SKM-1 (cell line): ENCODE results near the gene PNPLA2.

ENCODE experiments used
- DNase-seq: peaks from one replicate; lab custom pipeline; 2025; ENCODE audit not compliant: unreplicated experiment; lab: John Stamatoyannopoulos, UW

Gene PNPLA2

DNA sequence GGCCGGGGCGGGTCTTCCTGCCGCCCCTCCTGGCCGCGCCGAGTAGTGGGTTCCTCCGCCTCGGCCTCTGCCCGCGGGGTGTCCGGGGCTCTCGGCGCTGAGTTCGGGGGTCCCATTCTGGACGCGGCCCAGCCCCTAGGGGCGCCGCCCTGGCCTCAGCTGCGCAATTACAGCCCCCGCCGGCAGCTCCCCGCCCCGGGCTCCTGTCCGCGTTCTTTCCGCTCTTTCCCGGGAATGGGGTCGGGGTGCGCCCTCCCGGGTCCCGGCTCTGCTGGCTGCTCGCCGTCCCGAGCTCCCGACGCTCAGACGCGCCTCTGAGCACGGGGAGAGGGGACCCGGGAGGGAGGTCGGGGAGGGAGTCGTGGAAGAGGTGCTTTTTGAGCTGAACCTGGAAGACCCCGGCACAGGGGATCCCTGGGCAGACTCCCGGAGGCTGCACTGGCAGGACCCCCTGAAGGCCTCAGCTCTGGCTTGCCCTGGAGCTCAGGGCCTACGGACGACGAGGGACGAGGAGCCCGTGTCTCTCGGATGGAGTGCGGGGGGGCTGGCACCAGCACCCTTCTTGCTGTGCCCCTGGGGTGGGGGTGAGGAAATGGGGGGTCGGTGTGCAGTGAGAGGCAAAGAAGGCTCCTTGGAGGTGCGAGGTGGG, 24.5 kb downstream of the PNPLA2 start:
- DNase-seq, result no peak

DNA sequence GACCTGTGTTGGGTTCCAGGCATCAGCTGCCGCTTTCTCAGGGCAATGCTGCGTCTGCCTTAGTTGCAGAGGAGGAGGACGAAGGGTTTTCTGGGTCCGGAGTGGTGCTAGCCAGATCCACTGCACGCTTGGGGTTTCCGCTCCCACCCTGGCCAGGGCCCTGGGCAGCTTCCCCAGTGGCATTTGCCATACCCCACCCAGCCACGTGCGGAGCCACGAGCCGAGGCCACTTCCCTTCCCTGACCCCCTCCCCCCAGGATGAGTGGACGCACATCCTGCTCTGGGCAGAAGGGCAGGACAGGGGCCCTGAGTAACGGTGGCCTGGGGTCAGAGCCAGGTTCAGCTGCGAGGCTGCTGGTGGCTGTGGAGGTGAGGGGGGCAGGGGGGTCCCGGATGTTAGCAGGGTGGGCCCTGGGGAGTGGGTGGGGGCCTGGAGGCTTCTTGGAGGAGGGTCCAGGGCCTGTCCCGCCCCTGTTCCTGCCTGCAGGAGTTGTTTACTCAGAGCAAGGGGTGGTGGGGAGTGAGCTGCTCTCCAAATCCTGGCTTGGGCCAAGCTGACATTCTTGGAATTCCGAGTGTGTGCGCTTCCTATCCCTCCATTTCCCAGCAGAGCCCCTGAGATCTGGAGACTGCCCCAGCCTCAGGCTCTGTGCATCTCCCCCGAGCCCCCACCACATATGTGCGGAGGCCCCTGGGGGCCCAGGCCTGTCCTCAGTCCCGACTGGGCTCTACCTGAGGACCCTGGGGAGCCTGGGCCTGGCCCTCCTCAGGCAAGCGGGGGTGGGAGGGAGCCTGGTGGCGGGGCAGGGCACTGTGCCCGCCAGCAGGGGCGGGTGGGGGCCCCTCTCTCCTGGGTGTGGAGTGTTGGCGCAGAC, 25.3 kb downstream of the PNPLA2 start:
- DNase-seq, result no peak

DNA sequence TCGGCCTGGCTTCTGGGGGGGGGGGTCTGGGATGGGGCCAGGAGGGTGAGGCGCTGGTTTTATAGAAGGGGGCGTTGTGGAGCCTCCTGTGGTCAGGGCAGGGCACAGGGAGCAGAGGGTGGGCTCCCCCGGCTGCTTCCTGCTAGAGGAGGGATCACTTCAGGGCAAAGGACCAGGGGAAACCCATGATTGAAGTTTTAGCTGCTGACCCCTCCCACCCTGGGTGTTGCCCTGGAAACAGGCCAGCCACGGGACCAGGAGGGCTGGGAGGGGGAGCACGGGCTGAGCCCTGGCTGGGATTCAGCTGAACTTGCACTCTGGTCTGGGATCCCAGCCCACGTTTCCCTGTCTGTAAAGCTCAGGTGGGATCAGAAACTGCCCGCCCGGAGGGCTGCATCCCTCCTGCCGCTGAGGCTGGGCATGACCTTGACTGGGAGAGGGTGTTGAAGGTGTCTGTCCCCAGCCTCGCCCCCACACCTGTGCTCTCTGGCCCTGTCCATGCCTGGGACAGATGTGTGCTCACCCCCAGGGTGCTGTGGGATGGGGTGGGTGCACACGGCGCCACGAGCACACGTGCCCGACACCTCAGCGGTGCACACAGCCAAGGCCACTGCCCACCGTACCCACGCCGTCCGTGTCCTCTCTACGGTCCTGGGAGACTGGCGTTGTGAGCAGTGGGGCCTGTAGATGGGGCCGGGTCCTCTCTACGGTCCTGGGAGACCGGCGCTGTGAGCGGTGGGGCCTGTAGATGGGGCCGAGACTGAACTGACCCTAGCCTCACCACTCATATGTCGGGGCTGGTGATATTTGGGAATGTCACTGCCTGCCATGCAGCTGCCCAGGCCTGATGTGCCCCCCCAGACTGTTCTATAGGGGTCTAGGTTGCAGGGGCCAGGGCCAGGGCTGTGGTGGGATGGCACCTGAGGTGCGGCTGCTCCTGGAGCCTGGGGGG, 26.3 kb downstream of the PNPLA2 start:
- no peak for DNase-seq

DNA sequence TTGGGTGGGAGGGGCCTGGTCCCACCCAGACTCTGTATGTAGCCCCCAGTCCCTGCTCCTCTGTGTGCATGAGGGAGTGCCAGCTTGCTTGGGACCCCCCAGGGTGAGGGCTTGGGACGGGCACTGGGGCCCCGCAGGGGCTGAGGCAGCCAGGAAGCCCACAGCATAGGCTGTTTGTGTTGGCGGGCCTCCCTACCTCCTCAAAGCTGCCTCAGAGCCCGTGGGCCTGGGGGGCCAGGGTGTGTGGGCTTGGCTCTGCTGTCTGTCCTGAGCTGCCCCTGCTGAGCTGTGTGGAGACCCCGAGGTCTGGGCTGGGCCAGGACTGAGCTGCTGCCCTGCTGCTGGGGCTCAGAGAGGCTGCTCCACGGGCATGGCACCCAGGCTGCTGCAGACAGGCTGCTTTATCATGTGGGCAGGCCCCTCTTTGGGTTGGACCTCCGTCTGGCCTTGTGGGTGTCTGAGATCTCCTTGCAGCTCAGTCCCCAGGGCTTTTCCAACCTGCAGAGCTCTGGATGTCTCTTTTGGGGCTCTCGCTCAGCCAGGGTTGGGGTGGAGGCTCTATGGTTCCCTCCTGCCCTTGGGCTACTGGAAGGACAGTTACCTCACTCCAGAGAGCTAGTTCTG, 27.3 kb downstream of the PNPLA2 start:
- DNase-seq, result no peak

DNA sequence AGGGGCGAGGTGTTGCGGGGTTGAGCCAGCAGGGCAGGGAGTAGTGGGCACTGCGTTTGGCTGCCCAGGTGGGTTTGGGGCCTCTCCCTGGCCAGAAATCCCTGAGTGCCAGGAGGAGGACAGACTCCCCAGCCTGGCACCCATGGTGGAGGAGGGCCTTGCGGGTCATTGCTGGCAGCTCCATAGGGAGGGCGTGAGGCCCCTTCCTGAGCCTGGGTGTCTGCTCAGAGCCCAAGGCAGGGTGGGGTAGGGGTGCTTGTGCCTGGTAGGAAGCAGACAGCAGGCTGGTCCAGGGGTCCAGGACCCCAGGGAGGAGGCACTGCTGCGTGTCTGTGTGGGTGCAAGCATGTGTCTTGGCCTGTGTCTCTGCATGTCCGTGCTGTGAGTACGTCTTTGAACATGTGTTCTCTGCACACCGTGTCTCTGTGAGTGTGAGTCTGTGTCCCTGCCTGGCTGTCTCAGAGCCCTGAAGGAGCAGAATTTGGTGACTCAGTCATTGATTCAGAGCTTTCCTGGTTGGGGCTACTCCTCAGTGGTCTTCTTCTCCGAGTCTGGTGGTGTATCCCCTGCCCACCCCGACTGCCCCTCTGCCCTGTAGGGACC, 27.9 kb downstream of the PNPLA2 start:
- DNase-seq, result no peak

DNA sequence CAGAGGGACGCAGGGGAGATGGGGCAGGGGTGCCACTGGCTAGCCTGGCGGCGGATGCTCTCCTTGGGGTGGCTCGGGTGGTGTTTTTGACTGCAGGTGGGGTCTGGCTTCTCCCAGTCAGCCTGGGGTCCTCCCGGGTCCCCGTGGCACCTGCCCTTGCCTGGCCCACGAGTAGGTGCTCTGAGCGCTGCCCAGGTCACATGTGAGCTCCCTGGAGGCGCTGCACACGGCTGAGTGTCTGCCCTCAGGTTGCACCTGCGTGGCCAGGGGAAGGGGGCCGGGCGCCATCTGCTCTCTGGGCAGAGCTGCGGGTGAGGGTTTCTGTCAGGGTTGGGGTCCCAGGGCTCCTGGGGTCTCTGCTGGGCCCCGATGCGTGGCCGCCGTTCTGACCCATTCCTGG, 29.2 kb downstream of the PNPLA2 start:
- no peak for DNase-seq

DNA sequence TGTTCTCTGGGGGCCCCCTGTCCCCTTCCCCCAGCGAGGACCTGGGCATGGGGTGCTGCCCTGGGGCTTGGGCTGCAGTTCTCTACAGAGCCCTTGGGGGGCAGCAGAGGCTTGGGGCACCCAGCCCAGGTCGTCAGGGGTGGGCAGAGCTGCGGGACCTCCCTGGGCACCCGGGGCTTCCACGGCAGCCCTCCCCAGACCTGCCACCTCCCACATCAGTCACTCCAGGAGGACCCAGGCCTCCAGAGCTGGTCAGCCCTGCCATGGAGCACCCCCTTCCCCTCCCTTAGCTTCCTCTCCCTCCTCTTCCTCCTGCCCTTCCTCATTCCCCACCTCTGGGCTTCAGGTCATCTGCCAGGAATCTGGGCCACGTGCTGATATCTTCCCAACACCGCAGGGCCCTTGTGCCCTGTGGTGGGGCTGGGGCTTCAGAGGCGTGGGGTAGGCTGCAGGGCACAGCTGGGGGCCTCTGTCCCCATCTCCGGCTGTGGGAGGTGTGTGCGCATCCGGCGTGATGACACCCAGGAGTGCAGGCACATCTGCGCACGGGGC, 29.7 kb downstream of the PNPLA2 start:
- no peak for DNase-seq

DNA sequence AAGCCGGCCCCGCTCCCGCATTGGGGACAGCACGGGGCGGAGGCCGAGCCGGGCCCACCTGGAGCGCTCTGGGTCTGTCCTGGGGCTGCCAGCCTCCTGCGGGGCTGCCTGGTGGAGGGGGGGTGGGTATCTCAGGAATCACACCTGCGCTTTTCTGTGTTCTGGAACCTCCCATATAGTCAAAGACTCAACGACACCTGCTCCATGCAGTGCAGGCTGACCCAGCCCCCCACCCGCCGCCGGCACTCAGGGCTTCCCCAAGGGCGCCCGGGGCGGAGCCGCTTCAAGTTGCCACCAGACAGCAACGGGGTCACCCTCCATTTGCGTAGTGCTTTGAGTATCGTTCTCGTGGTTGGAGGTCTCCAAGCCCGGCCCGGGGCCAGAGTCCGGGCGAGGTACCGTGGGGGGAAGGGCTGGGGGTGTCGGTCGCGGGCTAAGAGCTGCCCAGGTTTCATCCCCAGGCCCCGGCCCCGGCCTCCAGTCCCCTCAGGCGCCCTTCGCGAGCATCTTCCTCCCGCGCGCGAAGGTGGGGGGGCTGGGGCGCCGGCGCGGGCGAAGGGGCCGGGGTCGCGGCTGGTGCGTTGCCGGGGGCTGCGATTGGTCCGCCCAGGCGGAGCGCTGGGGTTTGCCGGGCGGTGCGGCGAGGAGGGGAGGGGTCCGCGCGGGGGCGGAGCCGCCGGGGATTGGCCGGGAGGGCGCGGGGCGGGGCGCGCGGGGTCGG, 30.6 kb downstream of the PNPLA2 start:
- no peak for DNase-seq

DNA sequence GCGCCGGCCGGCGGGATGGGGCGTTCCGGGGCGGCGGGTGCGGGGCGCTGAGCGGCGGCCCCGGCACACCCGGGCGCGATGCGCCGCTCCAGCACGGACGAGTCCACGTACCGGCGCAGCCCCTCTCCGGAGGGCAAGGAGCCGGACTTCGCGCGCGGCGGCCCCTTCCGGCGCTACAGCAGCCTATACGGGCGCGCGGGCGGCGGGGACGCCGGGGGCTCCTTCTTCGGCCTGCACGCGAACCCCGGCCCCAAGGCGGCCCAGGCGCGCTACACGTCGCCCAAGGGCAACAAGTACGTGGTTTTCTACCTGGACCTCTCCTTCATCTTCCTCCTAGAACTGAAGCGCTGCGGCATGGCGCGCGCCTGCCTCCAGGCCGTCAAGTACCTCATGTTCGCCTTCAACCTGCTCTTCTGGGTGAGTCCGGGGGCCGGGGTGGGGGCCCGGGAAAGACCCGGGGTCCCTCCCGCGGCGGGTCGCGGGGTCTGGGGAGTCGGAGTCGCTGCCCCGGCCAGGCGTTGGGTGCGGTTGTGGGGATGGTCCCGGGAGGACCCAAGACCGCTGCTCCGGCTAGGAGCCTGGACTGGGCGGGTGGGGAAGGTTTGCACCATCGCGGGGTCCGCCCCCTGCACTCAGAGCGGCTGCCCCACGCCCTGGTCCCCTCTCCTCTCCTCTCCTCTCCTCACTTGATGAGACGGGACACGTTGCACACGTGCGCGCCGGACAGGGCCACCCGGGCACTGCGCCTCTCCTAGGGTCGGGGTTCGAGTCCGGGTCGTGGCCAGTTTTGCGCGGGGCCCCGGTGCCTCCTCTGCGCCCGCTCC, 31.4 kb downstream of the PNPLA2 start:
- DNase-seq, result no peak

DNA sequence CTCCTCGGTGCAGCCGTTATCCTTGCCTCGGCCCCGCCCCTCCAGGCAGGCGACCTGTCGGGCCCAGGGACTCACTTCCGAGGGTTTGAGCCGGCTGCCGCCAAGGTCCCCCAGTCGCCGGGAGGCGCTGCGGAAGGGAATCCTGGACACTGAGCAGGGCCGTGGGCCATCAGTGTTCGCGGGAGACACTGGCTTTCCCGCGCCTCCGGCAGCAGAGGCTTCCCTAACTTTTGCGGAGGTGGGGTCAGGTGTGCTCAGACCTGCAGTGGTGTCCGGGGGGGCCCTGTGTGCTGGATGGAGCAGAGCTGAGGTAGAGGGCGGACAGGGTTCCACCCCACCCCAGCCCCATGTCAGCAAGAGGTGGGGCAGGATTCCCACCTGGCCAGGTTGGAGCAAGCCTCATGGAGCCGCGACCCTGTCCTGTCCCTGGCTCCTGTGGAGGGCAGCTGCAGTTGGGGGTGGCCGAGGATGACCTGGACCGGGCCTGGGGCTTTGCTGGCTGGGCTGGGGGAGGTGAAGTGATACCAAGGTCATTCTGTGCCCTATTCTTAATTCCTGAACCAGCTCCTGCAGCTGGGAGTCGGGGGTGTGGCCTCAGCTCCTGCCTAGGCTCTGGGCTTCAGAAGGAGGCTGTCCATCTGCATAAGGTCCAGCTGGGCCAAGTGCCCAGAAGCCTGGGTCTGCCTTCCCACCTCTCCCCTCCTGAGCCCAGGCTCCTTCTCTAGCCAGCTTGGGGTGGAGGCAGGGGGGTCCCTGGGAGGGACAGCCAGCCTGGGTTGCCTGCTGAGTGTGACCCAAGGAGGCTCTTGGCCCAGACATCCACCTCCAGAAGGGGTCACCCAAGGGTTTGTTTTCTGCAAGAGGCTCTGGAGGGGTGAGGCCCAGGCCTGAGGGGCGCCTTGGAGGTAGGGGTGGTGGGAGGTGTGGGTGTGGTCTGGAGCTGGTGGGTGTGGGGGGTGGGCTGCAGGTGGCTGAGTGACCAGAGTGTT, 32.4 kb downstream of the PNPLA2 start:
- DNase-seq, result no peak

DNA sequence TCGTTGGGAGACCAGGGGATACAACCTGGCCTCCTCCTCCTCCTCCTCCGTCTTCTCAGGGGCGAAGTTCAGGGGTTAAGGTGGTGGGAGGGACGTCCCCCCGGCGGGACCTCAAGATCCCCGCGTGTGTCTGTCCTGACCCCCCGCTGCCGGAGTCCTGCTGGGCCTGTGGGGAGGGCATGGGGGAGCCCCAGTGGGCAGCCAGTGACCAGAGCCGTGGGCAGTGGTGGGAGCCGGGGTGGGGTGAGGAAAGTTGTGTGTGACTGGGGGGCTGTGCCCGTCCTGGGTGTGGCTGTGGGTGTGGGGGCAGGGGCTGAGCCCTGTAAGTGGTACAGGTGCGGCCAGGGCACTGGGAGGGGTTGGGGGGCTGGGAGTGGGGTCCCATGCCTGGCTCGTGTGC, 34.0 kb downstream of the PNPLA2 start:
- DNase-seq, result no peak

DNA sequence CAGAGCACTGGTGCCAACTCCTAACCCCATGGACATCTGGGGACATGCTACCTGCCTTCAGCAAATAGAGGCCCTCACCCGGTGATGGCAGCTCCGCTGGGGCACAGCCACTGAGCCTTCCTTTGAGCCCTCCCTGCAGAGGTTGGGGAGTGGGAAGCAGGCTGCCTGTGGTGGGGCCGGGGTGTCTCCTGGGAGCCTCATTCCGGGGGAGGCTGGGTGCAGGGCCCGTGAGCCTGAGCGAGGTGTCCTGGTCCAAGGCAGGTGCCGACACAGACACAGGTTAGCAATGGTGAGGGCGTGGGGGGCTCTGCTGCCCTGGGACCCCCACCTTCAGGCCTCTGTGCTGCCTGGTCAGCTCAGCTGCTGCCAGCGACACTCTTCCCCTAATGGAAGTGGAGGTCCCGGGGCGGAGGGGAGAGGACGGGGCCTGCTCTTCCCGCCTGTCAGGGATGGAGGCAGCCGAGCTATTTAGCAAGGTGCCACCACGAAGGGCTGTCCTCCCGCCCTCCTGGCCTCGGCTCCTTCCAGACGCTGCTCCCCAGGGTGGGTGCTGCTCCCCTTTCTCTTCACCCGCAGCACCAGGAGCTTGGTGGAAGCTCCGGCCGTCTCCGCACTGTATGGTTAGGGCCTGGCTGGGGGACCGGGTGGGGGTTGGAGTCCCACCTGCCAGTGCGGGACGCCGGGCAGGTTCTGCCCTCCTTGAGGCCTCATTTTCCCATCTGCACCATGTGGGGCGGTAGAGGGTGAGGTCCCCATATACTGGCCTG, 35.2 kb downstream of the PNPLA2 start:
- no peak for DNase-seq

DNA sequence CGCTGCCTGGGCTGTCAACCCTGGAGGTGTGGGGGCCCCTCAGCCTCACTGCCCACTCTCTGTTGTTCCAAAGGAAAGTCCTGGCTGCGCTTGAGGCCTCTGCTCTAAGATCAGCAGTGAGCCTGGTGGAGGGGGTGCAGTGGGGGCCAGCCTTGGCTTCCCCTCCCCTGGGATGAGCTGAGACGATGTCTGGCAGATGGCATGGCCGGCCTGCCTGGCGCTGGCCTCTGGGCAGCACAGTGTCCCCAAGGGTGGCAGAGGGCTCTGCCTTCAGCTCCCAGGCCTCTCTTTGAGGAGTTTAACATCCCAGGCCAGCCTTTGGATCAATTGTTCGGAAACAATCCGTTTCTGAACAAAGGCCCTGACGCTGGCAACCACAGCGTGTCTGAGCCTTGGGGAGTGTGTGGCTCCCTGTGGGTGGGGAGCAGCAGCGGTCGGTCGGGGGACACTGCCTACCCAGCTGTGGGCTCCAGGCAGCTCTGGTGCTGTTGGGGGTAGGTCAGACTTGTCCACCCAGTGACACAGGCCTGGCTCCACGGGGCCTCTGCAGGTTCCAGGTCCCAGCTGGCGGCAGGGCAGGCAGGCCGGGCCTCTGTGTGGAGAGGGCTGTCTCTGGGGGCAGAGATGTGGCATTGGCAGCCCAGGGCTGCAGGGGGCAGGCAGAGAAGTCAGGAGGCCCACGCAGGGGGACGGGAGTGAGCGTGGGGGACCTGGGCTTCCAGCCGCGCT, 36.1 kb downstream of the PNPLA2 start:
- no peak for DNase-seq

DNA sequence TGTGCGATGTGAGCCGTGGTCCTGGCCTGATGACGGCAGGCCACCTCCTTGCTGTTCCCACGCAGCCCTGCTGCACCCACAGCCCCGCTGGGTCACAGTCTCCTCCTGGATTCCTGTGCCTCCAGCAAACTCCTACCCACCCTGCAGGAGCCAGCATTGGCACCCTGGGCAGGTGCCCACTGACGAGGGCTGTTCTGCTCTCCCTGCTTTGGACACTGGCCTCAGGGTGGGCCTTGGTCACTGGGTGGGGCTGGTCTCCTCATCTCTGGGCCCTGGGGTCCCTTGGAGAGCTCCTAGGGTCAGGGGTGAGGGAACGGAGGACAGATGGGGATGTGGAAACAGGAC, 36.6 kb downstream of the PNPLA2 start:
- no peak for DNase-seq

DNA sequence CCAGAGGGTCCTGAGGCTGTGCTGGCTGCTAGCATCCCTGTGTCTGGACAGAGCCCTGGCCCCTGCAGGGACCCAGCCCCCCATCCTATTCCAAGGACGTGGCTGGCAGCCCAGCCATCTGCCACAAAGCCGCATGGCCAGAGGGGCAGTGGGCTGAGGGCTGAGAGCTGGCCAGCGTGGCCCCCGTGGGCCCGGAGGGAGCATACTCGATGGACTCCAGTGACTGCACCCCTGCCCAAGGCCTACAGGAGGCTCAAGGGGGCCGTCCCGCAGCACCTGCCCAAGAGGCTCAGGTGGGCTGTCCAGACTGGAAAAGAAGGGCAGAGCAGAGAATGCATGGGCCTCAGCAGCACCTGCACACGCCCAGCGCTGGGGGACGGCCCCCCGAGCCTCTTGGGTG, 37.1 kb downstream of the PNPLA2 start:
- DNase-seq, result no peak

DNA sequence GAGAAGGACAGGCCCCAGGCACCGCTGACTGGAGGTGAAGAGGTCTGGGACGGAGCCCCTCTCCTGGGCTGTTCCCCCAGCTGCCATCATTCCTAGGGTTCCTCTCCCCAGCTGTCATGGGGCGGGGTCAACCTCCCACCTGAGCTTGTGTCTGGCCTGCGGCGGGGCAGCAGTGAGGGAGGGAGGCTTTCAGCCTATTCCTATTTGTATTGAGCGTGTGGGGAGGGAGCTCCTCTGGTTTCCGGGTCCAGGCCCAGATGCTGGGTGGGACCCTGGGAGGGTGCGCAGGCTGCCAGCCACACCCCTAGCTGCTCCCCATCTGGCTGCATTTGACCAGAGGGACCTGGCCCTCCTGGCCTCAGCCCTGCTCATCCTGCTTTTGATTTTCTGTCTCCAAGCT, 37.7 kb downstream of the PNPLA2 start:
- DNase-seq, result no peak
